HEK293 (cell line): Measurements from ENCODE around the gene SERINC4.
A peak's percentile ranks its signal among the peaks of the same experiment; 100 is the strongest.

ENCODE experiments used
- GLIS2 ChIP-seq: fragments of 450-650 bp; formaldehyde crosslinking; IDR thresholded peaks from 2 replicates; pipeline ENCODE4 v1.5.1; 2016; ENCODE audit warnings: missing biosample characterization, missing genetic modification characterization
- KLF8 ChIP-seq: fragments of 450-650 bp; formaldehyde crosslinking; IDR thresholded peaks from 2 replicates; pipeline ENCODE4 v1.5.1; 2016; ENCODE audit warnings: missing biosample characterization, missing genetic modification characterization
- KLF9 ChIP-seq: fragments of 450-650 bp; formaldehyde crosslinking; IDR thresholded peaks from 2 replicates; pipeline ENCODE4 v1.5.1; 2016; ENCODE audit warnings: missing biosample characterization, missing genetic modification characterization, low read depth
- PRDM10 ChIP-seq: fragments of 450-650 bp; formaldehyde crosslinking; IDR thresholded peaks from 2 replicates; pipeline ENCODE4 v1.5.1; 2016; ENCODE audit warnings: missing biosample characterization, missing genetic modification characterization
- SCRT2 ChIP-seq: fragments of 450-650 bp; formaldehyde crosslinking; IDR thresholded peaks from 2 replicates; pipeline ENCODE4 v1.5.1; 2016; ENCODE audit warnings: missing biosample characterization, missing genetic modification characterization
- SP3 ChIP-seq: fragments of 450-650 bp; formaldehyde crosslinking; IDR thresholded peaks from 2 replicates; pipeline ENCODE4 v1.5.1; 2016; ENCODE audit warnings: missing biosample characterization, missing genetic modification characterization
- SP7 ChIP-seq: fragments of 450-650 bp; formaldehyde crosslinking; IDR thresholded peaks from 2 replicates; pipeline ENCODE4 v1.5.1; 2016; ENCODE audit warnings: missing biosample characterization, missing genetic modification characterization
- ZBTB26 ChIP-seq: fragments of 450-650 bp; formaldehyde crosslinking; optimal IDR thresholded peaks from 2 replicates; pipeline ENCODE3; 2016; ENCODE audit warnings: missing biosample characterization, mild to moderate bottlenecking, missing genetic modification characterization
- ZBTB8A ChIP-seq: fragments of 450-650 bp; formaldehyde crosslinking; IDR thresholded peaks from 2 replicates; pipeline ENCODE4 v1.5.1; 2016; ENCODE audit warnings: missing biosample characterization, missing genetic modification characterization
- ZFHX2 ChIP-seq: fragments of 450-650 bp; formaldehyde crosslinking; conservative IDR thresholded peaks from 2 replicates; pipeline ENCODE4 v1.5.1; 2016; ENCODE audit warnings: missing biosample characterization, missing genetic modification characterization
- ZFP69B ChIP-seq: fragments of 450-650 bp; formaldehyde crosslinking; IDR thresholded peaks from 2 replicates; pipeline ENCODE4 v1.5.1; 2016; ENCODE audit warnings: missing biosample characterization, missing genetic modification characterization
- ZIC2 ChIP-seq: fragments of 450-650 bp; formaldehyde crosslinking; IDR thresholded peaks from 2 replicates; pipeline ENCODE4 v1.5.1; 2016; ENCODE audit warnings: missing biosample characterization, missing genetic modification characterization
- ZNF121 ChIP-seq: fragments of 450-650 bp; formaldehyde crosslinking; IDR thresholded peaks from 2 replicates; pipeline ENCODE4 v1.5.1; 2016; ENCODE audit warnings: missing biosample characterization, missing genetic modification characterization
- ZNF335 ChIP-seq: fragments of 450-650 bp; formaldehyde crosslinking; conservative IDR thresholded peaks from 2 replicates; pipeline ENCODE4 v1.5.1; 2016; ENCODE audit warnings: missing biosample characterization, missing genetic modification characterization
- ZNF341 ChIP-seq: fragments of 450-650 bp; formaldehyde crosslinking; IDR thresholded peaks from 2 replicates; pipeline ENCODE4; 2016; ENCODE audit warnings: low read depth, missing biosample characterization, missing genetic modification characterization
- ZNF398 ChIP-seq: fragments of 450-650 bp; formaldehyde crosslinking; IDR thresholded peaks from 2 replicates; pipeline ENCODE4 v1.5.1; 2017; ENCODE audit warnings: missing biosample characterization, missing genetic modification characterization
- ZNF501 ChIP-seq: fragments of 450-650 bp; formaldehyde crosslinking; IDR thresholded peaks from 2 replicates; pipeline ENCODE4 v1.5.1; 2016; ENCODE audit warnings: missing biosample characterization, missing genetic modification characterization
- ZNF692 ChIP-seq: fragments of 450-650 bp; formaldehyde crosslinking; IDR thresholded peaks from 2 replicates; pipeline ENCODE4 v1.5.1; 2016; ENCODE audit warnings: missing biosample characterization, missing genetic modification characterization
- ZNF76 ChIP-seq: fragments of 450-650 bp; formaldehyde crosslinking; IDR thresholded peaks from 2 replicates; pipeline ENCODE4; 2016; ENCODE audit warnings: low read depth, missing biosample characterization, missing genetic modification characterization, borderline replicate concordance
- ZNF777 ChIP-seq: fragments of 450-650 bp; formaldehyde crosslinking; IDR thresholded peaks from 2 replicates; pipeline ENCODE4 v1.5.1; 2017; ENCODE audit warnings: missing biosample characterization, missing genetic modification characterization, borderline replicate concordance

The SERINC4 gene

DNA sequence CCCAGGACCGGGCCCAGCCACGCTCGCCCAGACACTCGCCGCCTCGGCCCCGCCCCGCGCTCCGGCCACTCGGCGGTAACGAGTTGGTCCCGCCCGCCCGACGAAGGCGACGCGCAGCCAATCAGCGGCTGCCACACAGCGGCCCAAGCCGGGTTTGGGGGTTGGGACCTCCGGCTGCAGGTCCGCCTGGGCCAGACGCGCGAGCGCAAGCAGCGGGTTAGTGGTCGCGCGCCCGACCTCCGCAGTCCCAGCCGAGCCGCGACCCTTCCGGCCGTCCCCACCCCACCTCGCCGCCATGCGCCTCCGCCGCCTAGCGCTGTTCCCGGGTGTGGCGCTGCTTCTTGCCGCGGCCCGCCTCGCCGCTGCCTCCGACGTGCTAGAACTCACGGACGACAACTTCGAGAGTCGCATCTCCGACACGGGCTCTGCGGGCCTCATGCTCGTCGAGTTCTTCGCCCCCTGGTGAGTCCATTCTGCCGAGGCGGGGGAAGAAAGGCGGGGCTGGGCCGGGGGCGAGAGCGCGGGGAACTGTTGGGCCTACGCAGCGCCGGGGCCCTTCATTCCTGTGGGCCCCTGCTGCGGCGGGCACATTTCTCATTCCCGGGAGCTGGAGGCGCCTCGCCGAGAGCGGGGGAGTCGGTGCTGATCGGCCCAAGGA is 53.6 kb downstream of the SERINC4 start, which contains the start of gene PDIA3 (continued):
- TF ChIP-seq SP3 (peak; percentile 35; the same call in 1 of the 2 replicates), ZNF777 (tag by site-specific recombination) (peak; percentile 62; the same call in 1 of the 2 replicates), PRDM10 (tag by site-specific recombination) (peak; percentile 93), ZFHX2 (peak; percentile 92), GLIS2 (tag by site-specific recombination) (peak; percentile 70), SCRT2 (peak; percentile 48; the same call in 1 of the 2 replicates), ZFP69B (peak; percentile 77), ZBTB26 (peak; percentile 94), ZNF692 (tag by site-specific recombination) (peak; percentile 75), ZNF121 (tag by site-specific recombination) (peak; percentile 61; the same call in 1 of the 2 replicates), ZNF341 (peak; percentile 39; the same call in 1 of the 2 replicates), KLF8 (tag by site-specific recombination) (peak; percentile 41; the same call in 1 of the 2 replicates), ZNF398 (tag by site-specific recombination) (0 out of 2 replicates have a peak, but pooled peaks have one; percentile 21), SP7 (tag by site-specific recombination) (peak; percentile 34; the same call in 1 of the 2 replicates), KLF9 (tag by site-specific recombination) (peak; percentile 37; the same call in 1 of the 2 replicates), ZNF335 (tag by site-specific recombination) (peak; percentile 39), ZIC2 (tag by site-specific recombination) (peak; percentile 57), ZNF501 (tag by site-specific recombination) (peak; percentile 61), ZBTB8A (tag by site-specific recombination) (peak; percentile 27; the same call in 1 of the 2 replicates), ZNF76 (tag by site-specific recombination) (peak; percentile 37; the same call in 1 of the 2 replicates)
